Measurements from ENCODE around the gene SDK2. TPM values are rescaled to one million over a fixed set of nuclear protein-coding genes. Genes with fewer than 3 reads are reported as not detected.

The SDK2 gene
- total RNA-seq, 1 donor, result under 0.01 TPM

DNA sequence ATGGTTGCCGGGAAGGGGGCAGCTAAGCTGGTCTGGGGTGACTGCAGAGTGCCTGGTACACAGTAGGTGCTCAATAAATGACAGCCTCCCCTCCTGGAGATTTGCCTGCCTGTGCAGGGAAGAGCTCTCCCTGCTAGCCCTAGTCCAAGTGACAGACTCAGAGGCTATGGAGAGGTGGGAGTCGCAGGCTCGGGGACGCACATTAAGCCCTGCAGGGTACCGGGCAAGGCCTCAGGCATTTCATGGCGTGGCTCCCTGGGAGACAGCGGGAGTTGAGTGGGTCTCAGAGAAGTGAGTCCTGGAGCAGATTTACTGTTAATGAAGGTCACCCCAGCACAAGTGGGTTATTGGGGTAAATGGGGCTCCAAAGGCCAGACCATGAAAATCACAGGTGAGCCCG lies 200.2 kb downstream of the SDK2 start:
- H3K4me3 ChIP-seq (ENCODE audit: low read depth, low read length), result no peak overlapping the region
- TF ChIP-seq, protein P1, sequence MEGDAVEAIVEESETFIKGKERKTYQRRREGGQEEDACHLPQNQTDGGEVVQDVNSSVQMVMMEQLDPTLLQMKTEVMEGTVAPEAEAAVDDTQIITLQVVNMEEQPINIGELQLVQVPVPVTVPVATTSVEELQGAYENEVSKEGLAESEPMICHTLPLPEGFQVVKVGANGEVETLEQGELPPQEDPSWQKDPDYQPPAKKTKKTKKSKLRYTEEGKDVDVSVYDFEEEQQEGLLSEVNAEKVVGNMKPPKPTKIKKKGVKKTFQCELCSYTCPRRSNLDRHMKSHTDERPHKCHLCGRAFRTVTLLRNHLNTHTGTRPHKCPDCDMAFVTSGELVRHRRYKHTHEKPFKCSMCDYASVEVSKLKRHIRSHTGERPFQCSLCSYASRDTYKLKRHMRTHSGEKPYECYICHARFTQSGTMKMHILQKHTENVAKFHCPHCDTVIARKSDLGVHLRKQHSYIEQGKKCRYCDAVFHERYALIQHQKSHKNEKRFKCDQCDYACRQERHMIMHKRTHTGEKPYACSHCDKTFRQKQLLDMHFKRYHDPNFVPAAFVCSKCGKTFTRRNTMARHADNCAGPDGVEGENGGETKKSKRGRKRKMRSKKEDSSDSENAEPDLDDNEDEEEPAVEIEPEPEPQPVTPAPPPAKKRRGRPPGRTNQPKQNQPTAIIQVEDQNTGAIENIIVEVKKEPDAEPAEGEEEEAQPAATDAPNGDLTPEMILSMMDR (IDR thresholded peaks at IDR 0.05; ENCODE audit: insufficient read depth, low read depth, low read length), result no peak
- DNase-seq (ENCODE audit: low read depth), result no peak

DNA sequence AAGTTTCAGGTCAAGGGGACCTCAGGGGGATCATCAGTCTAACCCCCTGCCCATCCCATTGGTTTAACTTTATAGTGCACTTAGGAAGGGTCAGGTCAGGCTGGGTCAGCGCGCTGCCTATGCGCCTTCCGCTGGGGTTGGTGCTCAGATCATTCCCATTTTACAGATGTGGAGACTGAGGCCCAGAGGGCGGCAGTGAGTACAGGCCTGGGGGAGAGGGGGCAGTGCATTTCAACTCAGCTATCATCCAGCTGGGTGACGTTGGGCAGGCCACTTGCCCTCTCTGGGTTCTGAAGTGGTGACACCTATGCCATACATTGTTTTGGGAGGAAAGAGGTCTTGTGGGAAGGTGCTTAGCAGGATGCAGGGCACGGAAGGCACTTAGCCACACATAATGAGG lies 204.6 kb downstream of the SDK2 start:
- H3K4me3 ChIP-seq (ENCODE audit: low read depth, low read length), result no peak overlapping the region
- TF ChIP-seq, protein P1 (IDR thresholded peaks at IDR 0.05; ENCODE audit: insufficient read depth, low read depth, low read length), result no peak
- no peak for DNase-seq (ENCODE audit: low read depth)

DNA sequence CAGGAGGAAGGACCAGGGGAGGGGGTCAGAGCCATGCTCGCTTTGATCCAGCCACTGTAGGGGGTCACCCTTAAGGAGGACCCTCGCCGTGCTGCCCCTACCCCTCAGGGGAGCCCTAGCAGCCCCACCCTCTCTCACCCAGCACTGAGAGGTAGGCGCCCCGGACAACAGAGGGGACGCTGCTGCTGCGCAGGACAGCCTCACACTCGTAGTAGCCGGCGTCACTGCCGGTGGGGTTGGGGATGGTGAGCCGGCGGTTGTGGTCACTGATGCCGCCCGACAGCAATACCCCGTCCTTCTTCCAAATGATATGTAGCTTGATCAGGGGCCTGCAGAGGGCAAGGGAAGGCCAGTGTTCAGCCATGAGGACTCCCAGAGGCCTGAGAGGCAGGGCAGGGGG lies 206.4 kb downstream of the SDK2 start:
- no peak overlapping the region for H3K4me3 ChIP-seq (ENCODE audit: low read depth, low read length)
- TF ChIP-seq, protein P1 (IDR thresholded peaks at IDR 0.05; ENCODE audit: insufficient read depth, low read depth, low read length), result no peak
- no peak for DNase-seq (ENCODE audit: low read depth)

DNA sequence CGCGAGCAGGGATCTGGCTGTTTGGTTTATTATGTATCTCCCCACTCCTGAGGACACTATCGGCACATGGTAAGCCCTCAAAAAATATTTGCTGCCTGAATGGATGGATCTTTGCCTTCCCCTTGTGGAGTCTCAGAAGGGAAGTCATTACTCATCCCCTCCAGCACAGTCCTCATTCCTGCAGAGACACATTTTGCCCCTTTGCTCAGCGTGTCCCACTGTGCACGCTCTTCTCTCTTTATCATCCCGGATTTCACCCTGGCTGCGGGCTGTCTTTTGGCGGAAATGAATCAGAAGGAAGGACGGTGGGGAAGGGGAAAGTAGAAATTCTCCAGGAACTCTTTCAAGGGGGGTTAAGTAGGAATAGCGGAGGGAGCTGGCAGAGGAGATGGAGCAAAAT lies 207.3 kb downstream of the SDK2 start:
- H3K4me3 ChIP-seq (ENCODE audit: low read depth, low read length), result no peak overlapping the region
- no peak for DNase-seq (ENCODE audit: low read depth)
- TF ChIP-seq, protein P1 (IDR thresholded peaks at IDR 0.05; ENCODE audit: insufficient read depth, low read depth, low read length), result no peak

DNA sequence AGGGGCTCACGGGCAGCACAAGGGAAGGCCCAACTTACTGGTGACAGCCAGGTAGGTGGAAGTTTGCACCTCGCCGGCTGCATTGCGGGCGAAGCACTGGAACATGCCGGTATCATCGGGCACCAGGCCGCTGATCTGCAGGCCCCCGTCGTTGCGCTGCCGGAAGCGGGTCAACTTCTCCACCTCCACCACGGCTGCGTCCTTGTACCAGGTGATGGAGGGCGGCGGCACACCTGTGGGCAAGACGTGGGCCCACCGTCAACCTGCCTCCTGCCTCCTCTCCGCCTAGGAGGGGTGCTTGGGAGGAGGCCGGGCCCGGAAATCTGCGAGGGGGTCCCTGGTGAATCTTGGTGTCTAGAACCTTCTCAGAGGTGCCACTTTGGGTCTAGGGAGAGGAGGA lies 208.8 kb downstream of the SDK2 start:
- TF ChIP-seq, protein P1 (IDR thresholded peaks at IDR 0.05; ENCODE audit: insufficient read depth, low read depth, low read length), result no peak

DNA sequence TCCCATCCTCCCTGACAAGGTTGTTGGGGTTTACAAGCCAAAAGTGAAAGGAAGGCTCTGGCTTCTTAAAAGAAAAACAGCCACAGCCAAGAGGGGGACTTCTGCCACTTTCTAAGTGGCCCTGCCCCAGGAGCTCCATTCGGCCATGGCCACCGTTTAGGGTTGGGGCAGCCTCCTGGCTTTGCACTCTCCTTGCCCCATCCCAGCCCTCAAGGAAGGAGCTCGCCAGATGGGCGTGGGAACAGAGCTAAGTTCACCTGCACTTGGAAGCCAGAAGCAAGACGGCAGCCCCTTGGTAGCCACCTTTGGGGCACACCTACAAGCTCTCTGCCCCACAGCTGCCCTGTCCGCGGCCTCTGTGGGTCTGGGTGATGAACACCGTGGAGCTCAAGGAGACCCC lies 210.1 kb downstream of the SDK2 start:
- no peak for DNase-seq (ENCODE audit: low read depth)
- TF ChIP-seq, protein P1 (IDR thresholded peaks at IDR 0.05; ENCODE audit: insufficient read depth, low read depth, low read length), result no peak
- H3K4me3 ChIP-seq (ENCODE audit: low read depth, low read length), result no peak overlapping the region

More for the DNA sequence above, 208.8 kb downstream of the SDK2 start:
- DNase-seq (ENCODE audit: low read depth), result no peak
- H3K4me3 ChIP-seq (ENCODE audit: low read depth, low read length), result no peak overlapping the region

DNA sequence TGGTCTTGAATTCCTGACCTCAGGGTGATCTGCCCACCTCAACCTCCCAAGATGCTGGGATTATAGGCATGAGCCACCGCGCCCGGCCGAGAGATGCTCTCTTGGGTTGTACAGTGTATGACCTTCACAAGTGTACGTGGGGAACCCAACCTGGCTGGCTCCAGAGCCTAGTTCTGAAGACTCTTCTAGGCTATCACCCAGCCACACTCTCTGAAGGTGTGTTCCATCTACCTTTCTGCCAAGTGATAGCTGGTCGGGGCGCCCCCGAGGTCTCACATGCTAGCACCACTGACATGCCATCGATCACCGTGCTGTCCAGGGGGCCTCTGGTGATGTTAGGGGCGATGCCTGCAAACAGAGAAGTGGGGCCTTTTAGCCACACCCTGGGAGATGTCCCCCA lies 210.7 kb downstream of the SDK2 start:
- H3K4me3 ChIP-seq (ENCODE audit: low read depth, low read length), result no peak overlapping the region
- TF ChIP-seq, protein P1 (IDR thresholded peaks at IDR 0.05; ENCODE audit: insufficient read depth, low read depth, low read length), result no peak
- DNase-seq (ENCODE audit: low read depth), result no peak
